Measurements from ENCODE around the gene ZBTB7C.

The ZBTB7C gene

DNA sequence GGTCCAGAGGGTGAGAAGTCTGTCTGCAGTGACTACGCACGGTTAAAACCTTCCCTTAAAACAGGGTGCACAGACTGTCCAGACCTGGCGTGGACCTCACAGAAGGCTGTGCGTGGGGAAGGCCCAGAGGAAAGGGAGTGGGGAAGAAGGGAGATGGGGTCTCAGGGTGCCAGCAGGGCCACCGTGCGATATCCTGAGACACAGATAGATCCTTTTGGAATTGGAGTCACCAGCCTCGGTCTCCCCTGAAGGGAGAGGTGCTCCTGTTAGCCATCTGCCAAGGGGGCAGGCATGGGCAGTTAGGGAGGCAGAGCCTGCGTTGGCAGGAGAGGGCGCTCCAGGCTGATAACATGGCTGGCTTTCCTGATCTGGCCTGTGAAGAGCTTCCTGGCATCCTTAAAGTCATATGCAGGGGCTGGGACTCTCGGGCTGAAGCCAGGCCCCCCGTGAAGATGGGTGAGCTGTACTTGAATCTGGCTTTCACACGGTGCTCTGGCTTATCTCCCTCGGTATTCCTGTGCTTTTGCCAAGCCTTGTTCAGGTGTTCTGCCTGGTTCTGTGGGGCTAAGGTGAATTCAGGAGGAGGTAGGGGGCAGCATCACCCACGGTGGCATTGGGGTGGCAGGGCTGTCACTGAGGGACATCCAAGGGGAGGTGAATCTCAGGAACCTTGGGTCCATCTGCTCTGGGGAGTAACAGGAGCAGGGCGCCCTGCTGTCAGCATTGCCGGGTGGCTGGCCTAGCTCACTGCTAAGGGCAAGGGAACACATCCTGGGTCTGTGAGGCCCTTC lies 371.5 kb downstream of the ZBTB7C start:
- no peak for DNase-seq (ENCODE audit: low read depth in 2 of 2)

DNA sequence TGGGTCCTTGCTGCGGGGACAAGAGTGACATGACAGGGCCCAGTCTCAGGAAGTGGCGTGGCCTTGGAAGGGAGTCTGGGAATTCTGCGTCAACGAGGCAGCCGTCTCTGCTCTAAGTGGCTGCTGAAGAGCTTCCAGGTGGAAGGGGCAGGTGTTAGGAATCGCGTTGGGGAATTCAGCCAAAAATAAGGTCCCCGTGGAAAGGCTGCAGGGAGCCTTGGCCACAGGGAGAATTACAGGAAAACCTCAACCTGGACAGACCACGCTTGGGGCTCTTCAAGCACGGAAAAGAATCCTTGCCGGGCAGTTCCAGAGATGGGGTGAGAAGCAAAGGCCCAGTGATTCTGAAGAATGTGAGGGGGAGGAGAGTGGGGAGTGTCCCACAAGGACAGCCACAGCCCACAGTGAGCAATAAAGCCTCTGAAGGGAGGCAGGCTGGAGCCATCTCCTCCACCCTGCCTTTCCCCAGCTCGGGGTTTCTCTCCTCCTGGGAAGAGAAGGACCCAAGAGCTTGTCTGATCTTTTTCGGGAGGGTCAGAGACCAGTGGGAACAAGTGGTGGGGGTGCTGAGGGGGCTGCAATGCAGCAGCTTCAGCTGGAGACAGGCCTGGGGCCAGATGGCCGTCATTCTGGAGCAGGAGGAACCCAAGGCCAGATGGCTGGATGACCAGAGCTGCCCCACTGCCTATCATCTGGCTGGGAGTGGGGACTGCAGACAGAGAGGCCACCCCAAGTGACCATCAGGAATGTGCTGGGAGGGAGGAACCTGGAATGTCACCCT lies 372.4 kb downstream of the ZBTB7C start:
- DNase-seq (ENCODE audit: low read depth in 2 of 2) = no peak

DNA sequence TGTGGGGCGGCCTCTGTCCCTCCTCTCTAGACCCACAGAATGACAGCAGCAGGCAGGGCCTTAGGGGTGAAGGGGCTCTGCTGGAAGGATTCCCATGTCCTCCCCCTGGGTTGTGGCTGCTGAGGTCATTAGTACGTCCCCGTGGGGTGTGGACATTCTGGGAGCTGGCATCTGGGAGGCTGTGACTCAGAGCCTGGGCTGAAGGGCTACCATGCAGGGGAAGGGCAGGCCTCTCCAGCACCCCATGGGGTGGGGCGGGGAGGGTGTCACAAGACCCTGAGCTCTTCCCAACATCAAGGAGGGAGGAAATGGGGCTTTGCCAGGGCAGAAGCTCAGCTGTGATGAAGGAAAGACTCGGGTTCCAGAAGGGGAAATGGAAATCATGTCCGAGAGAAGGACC lies 373.0 kb downstream of the ZBTB7C start:
- DNase-seq (ENCODE audit: low read depth in 2 of 2) = no peak

DNA sequence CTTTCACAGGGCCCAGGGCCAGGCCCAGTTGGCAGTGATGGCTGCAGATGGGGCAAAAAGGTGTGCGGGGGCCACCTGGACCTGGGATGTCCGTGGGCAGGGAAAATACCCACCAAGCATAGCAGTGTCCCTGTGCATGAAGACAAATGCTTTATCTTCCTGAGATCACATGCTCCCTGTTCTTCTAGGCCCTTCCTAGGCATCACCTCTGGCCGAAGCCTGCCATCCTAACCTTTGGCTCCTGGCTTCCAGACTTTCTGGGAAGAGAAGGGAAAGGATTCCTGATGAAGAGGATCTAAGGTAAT lies 373.7 kb downstream of the ZBTB7C start:
- no peak for DNase-seq (ENCODE audit: low read depth in 2 of 2)

DNA sequence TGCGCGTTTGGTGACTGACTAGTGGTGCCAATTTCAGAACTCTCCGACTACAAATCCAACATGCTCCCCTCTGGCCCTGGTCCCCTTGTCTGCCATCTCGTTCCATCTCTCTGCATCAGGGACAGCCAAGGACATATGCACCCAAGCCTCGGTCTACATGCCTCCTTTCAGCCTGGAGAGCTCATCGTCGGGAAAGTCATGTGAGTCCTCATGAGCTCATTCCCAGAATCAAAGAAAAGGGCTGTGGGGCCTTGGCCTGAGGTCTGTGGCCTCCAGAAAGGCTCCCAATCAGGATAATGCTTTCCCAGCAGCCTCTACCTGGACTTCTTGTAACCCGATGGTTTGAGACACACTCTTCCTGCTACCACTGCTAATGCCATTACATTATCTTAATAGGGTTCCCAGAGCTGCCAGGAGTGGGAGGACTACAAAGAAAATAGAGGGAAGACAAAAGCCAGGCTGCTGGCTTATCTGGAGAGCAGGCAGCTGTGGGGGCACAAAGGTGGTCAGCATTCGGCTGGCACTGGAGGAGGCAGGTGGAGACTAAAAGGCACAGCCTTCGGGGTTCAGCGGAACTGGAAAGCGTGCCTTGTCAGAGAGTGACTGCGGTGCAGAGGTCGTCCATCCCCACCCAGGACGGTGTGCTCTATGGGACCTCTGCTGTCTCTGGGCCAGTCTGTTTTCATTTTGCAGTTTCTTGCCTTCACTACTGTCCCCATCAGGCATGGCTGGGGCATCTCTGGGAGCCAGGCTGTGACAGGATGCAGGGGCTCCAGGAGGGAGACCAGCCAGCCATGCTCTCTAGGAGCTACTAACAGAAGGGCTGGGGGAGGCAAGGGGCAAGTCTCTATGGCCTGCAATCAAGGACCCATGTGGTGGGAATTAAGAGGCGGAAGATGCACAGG lies 374.3 kb downstream of the ZBTB7C start:
- DNase-seq (ENCODE audit: low read depth in 2 of 2) = no peak

DNA sequence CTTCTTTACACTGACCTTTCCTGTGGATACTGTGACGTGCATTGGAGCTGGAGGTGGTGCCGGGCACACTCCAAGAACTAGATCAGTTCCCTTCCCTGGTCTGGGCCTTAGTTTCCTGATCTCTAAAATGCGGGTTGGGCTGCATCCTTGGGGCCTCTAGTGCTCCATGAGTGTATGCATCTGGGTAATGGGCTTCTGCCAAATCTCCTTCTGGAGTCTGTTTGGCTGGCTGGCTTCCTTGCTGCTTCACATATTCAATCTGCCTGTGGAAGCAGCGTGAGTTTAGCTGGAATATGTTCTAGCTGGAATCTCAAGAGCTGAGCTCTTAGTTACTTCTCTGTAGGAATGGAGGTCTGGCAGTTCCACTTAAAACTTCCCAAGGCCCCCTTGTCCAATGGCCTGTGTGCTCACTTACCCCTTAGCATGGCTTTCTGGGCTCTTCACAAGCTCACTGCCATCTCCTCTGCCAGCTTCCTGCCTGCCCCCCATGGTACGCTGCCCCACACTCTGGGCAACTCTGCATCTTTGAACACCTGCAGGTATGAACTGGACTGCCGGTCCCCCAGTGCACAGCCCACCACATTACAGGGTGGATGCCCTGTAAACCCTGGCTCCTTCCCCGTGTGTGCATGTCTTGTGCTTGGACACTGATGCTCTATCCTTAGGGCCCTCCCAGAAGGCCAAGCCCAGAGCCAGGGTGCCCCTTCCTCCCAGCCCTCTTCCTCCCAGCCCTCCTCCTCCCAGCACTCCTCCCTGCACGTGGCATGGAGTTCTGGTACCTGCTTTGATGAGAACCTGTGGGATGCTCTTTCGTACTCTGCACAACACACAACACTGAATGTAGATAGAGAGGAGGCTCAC lies 375.2 kb downstream of the ZBTB7C start:
- DNase-seq (ENCODE audit: low read depth in 2 of 2) = no peak

DNA sequence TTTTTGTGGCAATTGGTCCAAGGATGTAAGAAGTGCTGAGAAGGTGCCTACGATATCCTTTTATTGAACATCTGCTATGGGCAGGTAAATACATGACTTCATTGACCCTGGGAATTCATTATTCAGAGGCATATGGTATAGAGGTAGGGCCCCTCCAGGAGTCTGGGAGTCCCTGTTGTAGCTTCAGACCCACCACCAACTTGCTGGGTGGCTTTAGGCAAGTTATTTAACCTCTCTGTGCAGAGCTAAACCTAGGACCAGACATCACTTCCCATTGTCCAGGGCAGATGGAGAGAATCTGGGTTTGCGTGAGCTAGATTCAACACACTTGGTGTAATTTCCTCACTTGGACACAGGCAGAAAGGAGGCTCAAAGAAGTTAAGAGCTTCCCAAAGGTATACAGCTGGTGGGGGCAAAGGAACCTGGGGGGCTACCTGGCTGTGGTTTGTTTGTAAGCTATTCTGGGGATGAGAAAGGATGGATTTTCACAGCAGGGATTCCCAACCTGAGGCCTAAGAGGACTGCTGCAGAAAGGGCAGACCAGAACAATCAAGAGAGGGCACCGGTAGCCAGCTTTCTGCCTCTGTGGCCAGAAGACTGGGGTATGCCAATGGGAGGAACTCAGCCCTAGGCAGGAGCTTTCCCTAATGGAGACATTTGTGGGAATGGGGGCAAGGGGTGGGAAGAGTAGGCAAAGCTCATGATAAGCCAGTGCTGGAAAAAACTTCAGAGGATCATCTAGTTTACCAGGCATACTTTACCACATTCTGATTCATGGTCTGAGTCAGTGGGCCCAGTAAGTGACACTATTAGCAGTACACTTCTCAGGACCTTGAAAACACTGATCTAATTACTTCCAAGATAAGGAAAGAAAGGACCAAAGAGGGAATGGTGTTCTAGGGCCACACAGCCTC lies 376.1 kb downstream of the ZBTB7C start:
- no peak for DNase-seq (ENCODE audit: low read depth in 2 of 2)

DNA sequence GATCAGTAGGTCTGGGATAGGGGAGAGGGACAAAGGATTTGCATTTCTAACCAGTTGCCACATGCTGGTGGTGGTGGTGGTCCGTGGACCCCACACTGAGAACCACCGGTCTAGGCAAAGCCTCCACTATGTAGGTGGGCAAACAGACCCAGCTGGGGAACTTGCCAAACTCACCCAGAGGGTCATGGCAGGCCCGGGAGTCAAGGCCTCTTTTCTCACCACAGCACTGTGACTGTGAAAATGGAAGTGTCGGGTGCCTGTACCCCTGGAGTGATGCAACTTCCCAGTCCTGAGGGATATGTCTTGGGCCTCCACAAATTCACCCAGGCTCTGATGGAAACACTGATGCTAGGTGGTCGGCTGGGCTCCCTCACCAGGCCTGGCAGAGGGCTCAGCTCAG lies 377.5 kb downstream of the ZBTB7C start:
- no peak for DNase-seq (ENCODE audit: low read depth in 2 of 2)

DNA sequence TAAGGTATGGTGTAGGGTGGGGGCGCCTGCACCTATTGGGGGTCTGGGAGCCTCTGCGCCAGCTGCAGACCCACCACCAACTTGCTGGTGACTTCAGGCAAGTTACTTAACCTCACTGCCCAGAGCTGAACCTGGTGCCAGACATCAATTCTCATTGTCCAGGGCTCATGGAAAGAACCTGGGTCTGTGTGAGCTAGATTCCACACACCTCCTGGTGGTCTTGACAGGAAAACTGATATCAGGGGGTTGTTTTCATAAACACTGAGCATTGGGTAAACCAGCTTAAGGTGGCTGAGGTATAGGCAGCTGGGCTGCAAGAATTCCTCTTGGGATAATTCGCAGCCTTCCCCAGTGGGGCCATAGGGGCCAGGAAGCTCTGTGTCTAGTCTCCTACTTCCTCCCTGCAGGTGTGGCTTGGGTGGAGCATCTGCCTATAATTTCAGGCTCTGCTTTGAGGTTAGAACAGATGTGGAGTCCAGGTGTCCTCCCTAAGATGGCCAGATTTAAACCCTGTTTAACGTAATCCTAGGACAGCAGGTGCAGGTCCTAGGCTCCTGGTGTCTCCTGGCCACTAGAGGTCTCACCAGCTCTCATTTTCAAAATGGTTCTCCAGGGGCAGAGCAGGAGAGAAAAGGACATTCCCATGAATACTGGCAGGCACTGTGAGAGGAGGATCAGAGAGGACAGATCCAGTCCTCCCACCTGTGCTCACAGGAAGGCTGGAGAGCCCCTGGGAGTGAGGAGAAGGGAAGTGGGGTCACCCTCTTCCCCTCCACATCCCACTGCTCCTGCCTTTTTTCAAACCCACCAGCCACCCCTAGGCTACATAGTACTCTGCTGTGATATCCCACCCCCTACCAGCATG lies 378.3 kb downstream of the ZBTB7C start:
- DNase-seq (ENCODE audit: low read depth in 2 of 2) = no peak

DNA sequence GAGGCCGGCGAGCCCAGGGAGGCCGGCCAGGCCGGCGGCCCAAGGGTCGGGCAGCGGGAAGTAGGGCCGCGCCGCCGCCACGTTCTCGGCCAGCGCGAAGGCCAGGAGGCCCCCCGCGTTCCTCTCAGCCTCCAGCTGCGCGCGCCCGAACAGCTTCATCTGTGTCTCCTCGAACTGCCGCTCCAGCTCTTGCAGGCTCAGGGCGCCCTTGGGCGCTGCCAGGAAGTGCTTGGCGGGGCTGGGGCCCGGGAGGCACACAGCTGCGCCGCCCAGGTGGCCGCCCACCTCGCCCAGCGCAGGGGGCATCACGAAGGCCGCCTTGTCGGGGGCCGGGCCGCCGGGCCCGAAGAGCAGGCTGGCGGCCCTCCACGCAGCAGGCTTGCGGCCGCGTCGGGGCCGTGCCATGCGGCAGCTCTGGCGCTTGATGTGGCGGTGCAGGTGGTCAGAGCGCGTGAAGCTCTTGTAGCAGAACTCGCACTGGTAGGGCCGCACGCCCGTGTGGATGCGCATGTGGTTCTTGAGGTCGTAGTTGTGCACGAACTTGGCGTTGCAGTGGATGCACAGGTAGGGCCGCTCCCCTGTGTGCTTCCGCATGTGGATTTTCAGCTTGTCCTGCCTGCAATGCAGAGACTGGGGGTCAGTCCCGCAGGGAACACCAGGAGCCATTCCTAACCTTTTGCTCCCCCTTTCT lies 379.7 kb downstream of the ZBTB7C start:
- no peak for DNase-seq (ENCODE audit: low read depth in 2 of 2)

DNA sequence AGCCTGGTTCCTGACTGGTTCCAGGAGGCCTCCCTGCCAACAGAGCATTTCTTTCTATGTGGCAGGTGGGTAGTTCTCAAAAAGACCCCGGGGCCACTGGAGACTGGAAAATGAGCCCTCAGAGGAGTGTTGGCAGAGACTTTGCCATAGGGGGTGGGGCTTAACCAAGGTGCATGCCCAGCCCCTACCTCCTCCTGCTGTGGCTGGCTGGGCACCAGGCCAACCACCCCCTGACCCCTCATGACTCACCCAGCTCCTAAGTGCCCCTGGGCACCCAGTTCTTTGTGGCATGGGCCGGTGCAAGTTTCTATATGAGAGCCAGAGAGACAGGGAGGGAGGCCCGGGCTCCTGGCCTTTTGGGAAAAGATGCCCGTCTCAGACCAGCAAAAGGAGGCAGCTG lies 380.5 kb downstream of the ZBTB7C start:
- DNase-seq (ENCODE audit: low read depth in 2 of 2) = no peak

DNA sequence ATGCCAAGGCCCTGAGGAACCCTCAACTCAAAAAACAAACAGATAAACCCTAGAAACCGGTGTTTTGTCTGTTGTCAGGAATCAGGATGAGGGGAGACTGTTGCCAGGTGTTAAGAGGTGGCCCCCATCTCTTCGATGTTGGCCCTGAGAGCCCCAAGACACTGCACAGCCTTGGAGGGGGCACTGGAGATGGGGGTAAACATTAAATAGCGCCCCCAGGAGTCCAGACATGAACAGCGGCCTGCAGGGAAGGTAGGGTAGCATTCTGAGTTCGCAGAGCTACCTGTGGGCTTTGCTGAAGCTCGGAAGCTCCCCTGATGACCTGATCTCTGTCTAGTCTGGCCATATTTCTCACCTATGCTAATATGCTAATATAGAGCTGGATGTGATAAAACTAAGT lies 381.1 kb downstream of the ZBTB7C start:
- no peak for DNase-seq (ENCODE audit: low read depth in 2 of 2)

DNA sequence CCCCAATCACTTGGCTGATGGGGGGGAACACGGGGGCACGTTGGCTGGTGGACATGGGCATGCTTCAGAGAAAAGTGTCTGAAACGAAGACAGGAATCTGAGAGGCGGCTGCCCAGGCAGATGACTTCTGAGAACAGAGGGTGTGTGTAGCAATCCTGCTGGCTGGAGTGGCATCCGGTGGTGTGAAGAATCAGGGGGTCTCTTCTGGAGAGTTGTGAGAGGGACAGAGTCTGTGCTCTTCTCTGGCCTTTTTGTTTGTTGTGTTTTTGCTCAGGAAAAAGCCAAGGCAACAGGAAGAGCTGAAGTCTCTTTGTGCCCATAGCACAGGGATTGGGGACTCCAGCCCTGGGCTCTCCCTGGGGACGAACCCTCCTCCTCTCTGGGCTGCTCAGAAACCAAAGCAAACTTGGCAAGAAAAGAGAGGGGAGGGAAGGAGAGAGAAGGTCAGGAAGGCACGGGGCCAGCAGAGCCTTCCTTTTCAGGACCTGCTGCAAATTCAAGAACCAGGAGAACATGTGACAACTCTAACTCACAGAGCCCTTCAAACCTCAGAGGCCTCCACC lies 381.7 kb downstream of the ZBTB7C start:
- DNase-seq (ENCODE audit: low read depth in 2 of 2) = no peak

DNA sequence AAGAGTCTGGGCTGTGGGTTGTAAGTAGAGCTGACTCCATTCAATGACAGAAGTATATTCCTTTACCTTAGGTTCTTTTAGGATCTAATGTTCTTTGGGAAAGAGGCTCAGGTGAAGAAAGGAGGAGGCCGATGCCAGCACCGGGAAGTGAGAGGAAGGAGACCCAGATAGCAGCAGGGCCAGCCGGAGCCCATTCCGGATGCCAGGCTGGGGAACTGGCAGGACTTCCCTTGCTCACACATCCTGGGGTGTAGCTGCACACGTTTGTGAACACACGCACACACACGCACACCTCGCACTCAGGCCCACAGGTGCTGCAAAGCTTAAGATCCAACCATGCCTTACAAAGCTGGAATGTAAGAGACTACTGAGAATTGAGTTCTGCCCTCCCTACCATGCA lies 383.0 kb downstream of the ZBTB7C start:
- DNase-seq (ENCODE audit: low read depth in 2 of 2) = no peak

DNA sequence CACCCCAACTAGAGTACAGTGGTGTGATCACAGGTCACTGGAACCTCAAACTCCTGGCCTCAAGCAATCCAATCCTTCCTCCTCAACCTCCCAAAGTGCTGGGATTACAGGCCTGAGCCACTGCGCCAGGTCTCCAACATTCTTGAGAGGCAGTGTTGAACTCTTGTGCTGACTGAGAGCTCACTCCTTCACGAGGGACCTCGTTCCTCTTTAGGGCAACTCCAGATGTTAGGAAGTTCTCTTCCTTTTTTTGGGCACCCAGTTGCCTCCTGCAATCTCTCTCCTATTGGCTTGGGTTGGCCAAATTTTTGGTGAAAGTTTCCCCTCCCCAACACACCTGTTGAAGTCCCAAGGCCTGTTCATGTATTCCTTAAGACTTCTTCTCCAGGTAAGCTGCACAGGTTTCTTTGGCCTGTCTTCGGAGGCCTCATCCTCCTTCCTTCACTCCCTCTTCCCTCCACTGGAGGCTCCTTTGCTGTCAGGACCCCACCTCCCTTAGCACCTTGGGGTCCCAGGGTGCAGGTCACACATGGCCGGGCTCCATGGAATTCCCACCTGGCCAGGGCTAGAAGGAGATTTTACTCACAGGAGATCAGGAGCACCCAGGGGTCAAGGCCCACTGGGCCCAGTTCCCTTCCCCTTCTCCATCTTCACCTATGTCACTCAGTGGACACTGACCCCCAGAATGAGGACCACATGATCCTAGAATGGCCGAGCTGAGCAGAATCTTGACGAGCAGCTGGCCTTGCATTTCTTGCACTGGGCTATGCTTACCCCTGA lies 384.1 kb downstream of the ZBTB7C start:
- DNase-seq (ENCODE audit: low read depth in 2 of 2) = no peak

DNA sequence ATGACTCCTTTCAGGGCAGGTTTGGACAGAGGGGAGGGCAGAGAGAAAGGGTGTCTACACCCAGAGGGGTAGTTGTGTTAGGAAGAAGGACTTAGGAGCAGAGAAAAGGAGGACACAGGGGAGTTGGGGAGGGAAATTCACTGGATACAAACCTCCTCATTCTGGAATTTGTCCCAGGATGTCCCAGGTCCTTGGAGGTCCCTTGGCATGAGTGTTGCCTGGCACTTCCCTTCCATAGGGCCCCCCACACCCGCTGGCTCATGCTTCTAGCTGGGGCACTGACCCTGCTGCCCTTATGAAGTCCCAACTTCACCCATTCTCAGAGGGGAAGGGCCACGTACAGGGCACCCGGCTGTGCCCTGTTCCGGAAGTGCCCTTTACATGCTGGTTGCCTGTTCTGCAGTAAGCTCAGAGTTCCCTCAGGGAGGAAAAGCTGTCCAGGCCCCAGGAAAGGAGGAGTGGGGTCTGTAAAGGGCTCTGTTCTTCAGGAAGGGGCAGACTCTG lies 385.1 kb downstream of the ZBTB7C start:
- no peak for DNase-seq (ENCODE audit: low read depth in 2 of 2)

DNA sequence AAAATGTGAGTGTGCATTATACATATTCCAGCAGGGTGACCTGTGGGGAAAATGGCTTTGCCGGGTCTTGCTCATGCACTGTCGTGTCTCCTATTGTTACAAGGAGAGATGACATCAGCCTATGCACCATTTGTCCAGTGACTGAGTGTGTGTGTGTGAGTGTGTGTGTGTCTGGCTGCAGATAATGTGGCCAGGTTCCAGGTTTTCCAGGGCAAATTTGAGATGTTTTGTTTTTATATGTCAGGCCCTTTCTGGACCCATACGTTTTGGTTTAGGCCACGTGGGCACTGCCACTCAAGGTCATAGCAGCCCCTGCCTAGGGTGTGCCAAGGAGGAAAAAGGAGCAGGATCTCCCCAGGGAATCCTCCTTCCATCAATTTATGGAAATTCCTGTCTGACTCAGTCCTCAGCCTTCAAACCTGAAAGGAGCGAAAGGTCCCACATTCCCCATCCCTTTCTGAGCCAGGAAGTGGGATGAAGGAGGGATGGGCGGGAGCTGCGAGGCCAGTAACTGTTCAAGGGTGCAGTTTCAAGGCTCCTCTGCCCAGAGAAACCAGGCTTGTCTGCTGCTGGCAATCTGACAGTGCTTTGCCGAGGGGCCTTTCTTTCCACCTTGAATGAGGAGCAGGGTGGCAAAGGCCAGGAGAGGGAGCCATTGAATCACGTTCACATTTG lies 385.7 kb downstream of the ZBTB7C start:
- DNase-seq (ENCODE audit: low read depth in 2 of 2) = no peak
